GM12892 (cell line): ENCODE data around the gene SNX13.

Source experiments
- POLR2A ChIP-seq: IDR thresholded peaks from 2 replicates; pipeline ENCODE4 v1.6.1; 2011; ENCODE audit warnings: low read depth, low read length, control low read depth
- POLR2AphosphoS5 ChIP-seq: IDR thresholded peaks from 2 replicates; pipeline ENCODE4 v1.6.1; 2011; ENCODE audit warnings: low read depth, low read length, control low read depth

- no peak for TF ChIP-seq POLR2A
- no peak for TF ChIP-seq POLR2AphosphoS5
Measured at GRCh38 chr7:17903337-17903736, 37.0 kb downstream of the SNX13 start.
